A204.1 (cell line): ENCODE data around the gene TXNRD2.
"Not testable (repeated sequence)": the region's sequence is repeated elsewhere in the genome, so short reads cannot be mapped to it uniquely, and the experiment has no call there.

ENCODE experiments used
- FAIRE-seq: peaks from 2 replicates; lab custom pipeline; 2012; peaks lifted over from hg19 to GRCh38; lab: Jason Lieb, UNC

Gene TXNRD2

GRCh38 chr22:19842393-19843106 lies 99.1 kb downstream of the TXNRD2 start:
- no peak for FAIRE-seq

- no peak for FAIRE-seq
Observed at GRCh38 chr22:19841641-19842392, 99.8 kb downstream of the TXNRD2 start.

- FAIRE-seq = no peak
Observed at GRCh38 chr22:19840955-19841640, 100.5 kb downstream of the TXNRD2 start.

GRCh38 chr22:19840059-19840458 lies 101.6 kb downstream of the TXNRD2 start:
- no peak for FAIRE-seq

GRCh38 chr22:19837915-19838314 lies 103.7 kb downstream of the TXNRD2 start:
- no peak for FAIRE-seq

GRCh38 chr22:19836512-19836911 lies 105.1 kb downstream of the TXNRD2 start:
- FAIRE-seq = no peak

GRCh38 chr22:19834599-19834998 lies 107.0 kb downstream of the TXNRD2 start:
- FAIRE-seq = no peak

GRCh38 chr22:19833327-19833726 lies 108.3 kb downstream of the TXNRD2 start:
- FAIRE-seq = not testable (repeated sequence)

GRCh38 chr22:19832476-19833108 lies 109.0 kb downstream of the TXNRD2 start:
- no peak for FAIRE-seq

GRCh38 chr22:19831979-19832378 lies 109.6 kb downstream of the TXNRD2 start:
- FAIRE-seq = not testable (repeated sequence)

- no peak for FAIRE-seq
Observed at GRCh38 chr22:19831016-19831415, 110.6 kb downstream of the TXNRD2 start.

GRCh38 chr22:19828035-19828401 lies 113.6 kb downstream of the TXNRD2 start:
- FAIRE-seq = no peak

- no peak for FAIRE-seq
Observed at GRCh38 chr22:19827341-19828034, 114.1 kb downstream of the TXNRD2 start.

- FAIRE-seq = no peak
Observed at GRCh38 chr22:19826619-19826950, 115.0 kb downstream of the TXNRD2 start.

GRCh38 chr22:19825904-19826618 lies 115.6 kb downstream of the TXNRD2 start:
- no peak for FAIRE-seq
